ENCODE measurements around the gene CRYBG2. TPM values are rescaled to one million over a fixed set of nuclear protein-coding genes. Genes with fewer than 3 reads are reported as not detected.

Gene CRYBG2
- total and polyA plus RNA-seq, 2 of the 8 experiments (the other 6 are each of a cell fraction or from before 2014, with no cell fraction given) = 14.2 to 17.0 TPM

GRCh38 chr1:26328597-26328996, 25.3 kb downstream of the CRYBG2 start (continued):
- TF ChIP-seq MAX (IDR thresholded peaks at IDR 0.05) (no peak), ZNF274 (IDR thresholded peaks at IDR 0.05; ENCODE audit: borderline replicate concordance, extremely low read depth, low read length) (no peak)
